Vagina (tissue), 2 donors: ENCODE results near the gene GAS7. TPM values are rescaled to one million over a fixed set of nuclear protein-coding genes. Genes with fewer than 3 reads are reported as not detected.
A peak's percentile ranks its signal among the peaks of the same experiment; 100 is the strongest.

Experiments
- DNase-seq, 2 donors: peaks; one replicate each; pipeline ENCODE4 v3.0.0-alpha.2; 2017; ENCODE audit errors: extremely low spot score in 2 of 2
- H3K27ac ChIP-seq: fragments of 200-600 bp; sonication (generic); one replicate; pipeline ENCODE4 v1.5.1; 2019
- H3K27me3 ChIP-seq: fragments of 200-600 bp; sonication (generic); one replicate; pipeline ENCODE4 v1.5.1; 2019
- H3K36me3 ChIP-seq, 2 donors: fragments of 200-600 bp; sonication (generic); one replicate each; pipeline ENCODE4 v1.5.1; 2017 to 2019
- H3K4me1 ChIP-seq: fragments of 200-600 bp; sonication (generic); one replicate; pipeline ENCODE4 v1.5.1; 2019
- H3K4me3 ChIP-seq, 2 donors: fragments of 200-600 bp; sonication (generic); 1 replicate in 1 of 2; 2 replicates in 1 of 2; pipeline ENCODE4 v1.5.1; 2016 to 2019
- H3K9me3 ChIP-seq: fragments of 200-600 bp; sonication (generic); one replicate; pipeline ENCODE4 v1.5.1; 2019
- POLR2A ChIP-seq, 2 donors: fragments of 450-650 bp; IDR thresholded peaks; one replicate each; pipeline ENCODE4 v1.6.1; 2017; ENCODE audit warnings: antibody characterized with exemption in 2 of 2, mild to moderate bottlenecking in 2 of 2, moderate library complexity in 2 of 2
- POLR2AphosphoS5 ChIP-seq, 2 donors: sonication (generic); formaldehyde crosslinking; IDR thresholded peaks; one replicate each; pipeline ENCODE4 v1.9.0; 2017; ENCODE audit warnings: antibody characterized with exemption in 2 of 2, mild to moderate bottlenecking in 2 of 2, low read depth in 1 of 2; ENCODE audit not compliant: insufficient read depth in 1 of 2
- intact Hi-C: fragments of 100-400 bp; cut with DNase I; formaldehyde crosslinking; loops from one replicate; pipeline ENCODE4 v1.15.1; 2023
- total RNA-seq: library from RNA; depleted of rRNA; stranded (reverse); fragments of >200 nt; gene quantifications from one replicate; pipeline ENCODE4 v1.2.3, GENCODE V29; 2016
- TF ChIP-seq, protein P1 (sequence below), 3 experiments: fragments of 450-650 bp in 2 of 3; fragments of 200-600 bp in 1 of 3; sonication (generic) in 1 of 3; IDR thresholded peaks; one replicate each; pipeline ENCODE4 v1.5.1; 2017 to 2019; ENCODE audit warnings: antibody characterized with exemption in 3 of 3, mild to moderate bottlenecking in 2 of 3, moderate library complexity in 2 of 3

GAS7 gene
- total RNA-seq, 1 donor from 2014 or later, result 47.1 TPM

DNA sequence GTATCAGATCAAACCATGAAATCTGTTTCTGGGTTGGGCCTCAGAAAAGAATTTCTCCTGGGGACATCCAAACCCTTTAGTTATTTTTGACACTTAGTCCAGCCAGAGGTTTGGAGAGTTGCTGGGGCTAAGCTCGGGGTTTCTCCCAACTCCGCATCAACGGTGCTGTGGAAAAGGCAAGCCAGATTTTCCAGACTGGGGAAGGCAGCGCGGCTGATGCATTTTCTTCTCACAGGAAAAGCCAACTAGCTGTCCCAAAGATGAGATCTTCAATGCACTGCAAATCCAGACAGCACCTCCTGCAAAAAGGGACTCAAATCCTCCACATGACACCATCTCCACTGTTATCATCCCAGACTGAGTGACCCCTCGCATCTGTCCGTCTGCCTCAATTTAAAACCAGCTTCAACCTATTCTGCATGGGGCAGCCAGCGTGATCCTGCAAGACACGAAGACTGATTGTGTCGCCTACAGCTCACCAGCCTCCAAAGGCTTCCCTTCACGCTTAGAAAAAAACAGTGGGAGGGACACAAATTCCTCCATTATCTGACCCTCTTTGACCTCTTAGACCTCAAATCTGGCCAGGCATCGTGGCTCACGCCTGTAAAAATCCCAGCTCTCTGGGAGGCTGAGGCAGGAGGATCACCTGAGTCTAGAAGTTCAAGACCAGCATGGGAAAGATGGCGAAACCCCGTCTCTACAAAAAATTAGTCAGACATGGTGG, 62.0 kb downstream of the GAS7 start:
- TF ChIP-seq POLR2A (IDR thresholded peaks at IDR 0.05) (no peak), POLR2AphosphoS5 (IDR thresholded peaks at IDR 0.05; ENCODE audit: insufficient read depth in 1 of 2, low read depth in 1 of 2) (no peak)
- TF ChIP-seq, protein P1, sequence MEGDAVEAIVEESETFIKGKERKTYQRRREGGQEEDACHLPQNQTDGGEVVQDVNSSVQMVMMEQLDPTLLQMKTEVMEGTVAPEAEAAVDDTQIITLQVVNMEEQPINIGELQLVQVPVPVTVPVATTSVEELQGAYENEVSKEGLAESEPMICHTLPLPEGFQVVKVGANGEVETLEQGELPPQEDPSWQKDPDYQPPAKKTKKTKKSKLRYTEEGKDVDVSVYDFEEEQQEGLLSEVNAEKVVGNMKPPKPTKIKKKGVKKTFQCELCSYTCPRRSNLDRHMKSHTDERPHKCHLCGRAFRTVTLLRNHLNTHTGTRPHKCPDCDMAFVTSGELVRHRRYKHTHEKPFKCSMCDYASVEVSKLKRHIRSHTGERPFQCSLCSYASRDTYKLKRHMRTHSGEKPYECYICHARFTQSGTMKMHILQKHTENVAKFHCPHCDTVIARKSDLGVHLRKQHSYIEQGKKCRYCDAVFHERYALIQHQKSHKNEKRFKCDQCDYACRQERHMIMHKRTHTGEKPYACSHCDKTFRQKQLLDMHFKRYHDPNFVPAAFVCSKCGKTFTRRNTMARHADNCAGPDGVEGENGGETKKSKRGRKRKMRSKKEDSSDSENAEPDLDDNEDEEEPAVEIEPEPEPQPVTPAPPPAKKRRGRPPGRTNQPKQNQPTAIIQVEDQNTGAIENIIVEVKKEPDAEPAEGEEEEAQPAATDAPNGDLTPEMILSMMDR (IDR thresholded peaks at IDR 0.05), result no peak
- intact Hi-C loops, result no loop called here
- H3K4me1 ChIP-seq, result peaks cover 24% of the 10 kb centered on the region
- peak overlapping the region; percentile 51 for H3K27ac ChIP-seq
- H3K36me3 ChIP-seq, result no peaks in the 10 kb centered on the region
- H3K9me3 ChIP-seq, result no peaks in the 10 kb centered on the region
- no peaks in the 10 kb centered on the region for H3K27me3 ChIP-seq
- H3K4me3 ChIP-seq, result no peak overlapping the region
- DNase-seq, result no peak

- Histone ChIP-seq H3K4me1 (peaks cover 21% of the 10 kb centered on the region), H3K4me3 (no peak overlapping the region), H3K27ac (peak overlapping the region; percentile 51), H3K9me3 (no peaks in the 10 kb centered on the region), H3K27me3 (no peaks in the 10 kb centered on the region), H3K36me3 (no peaks in the 10 kb centered on the region)
- DNase-seq, result peak in 1 of 2 donors; percentile 90
- intact Hi-C loops, result no loop called here
- TF ChIP-seq POLR2A (IDR thresholded peaks at IDR 0.05) (no peak), POLR2AphosphoS5 (IDR thresholded peaks at IDR 0.05; ENCODE audit: insufficient read depth in 1 of 2, low read depth in 1 of 2) (no peak)
- TF ChIP-seq, protein P1 (IDR thresholded peaks at IDR 0.05), result no peak
Measured at GRCh38 chr17:10135539-10136257, 62.7 kb downstream of the GAS7 start.

- Histone ChIP-seq H3K36me3 (no peaks in the 10 kb centered on the region), H3K4me1 (peaks cover 36% of the 10 kb centered on the region), H3K9me3 (no peaks in the 10 kb centered on the region), H3K4me3 (no peak overlapping the region), H3K27ac (no peak overlapping the region), H3K27me3 (no peaks in the 10 kb centered on the region)
- intact Hi-C loops, result no loop called here
- TF ChIP-seq, protein P1 (IDR thresholded peaks at IDR 0.05), result no peak
- no peak for TF ChIP-seq POLR2A (IDR thresholded peaks at IDR 0.05)
- TF ChIP-seq POLR2AphosphoS5 (IDR thresholded peaks at IDR 0.05; ENCODE audit: insufficient read depth in 1 of 2, low read depth in 1 of 2), result no peak
- no peak for DNase-seq
Measured at GRCh38 chr17:10130677-10131076, 67.7 kb downstream of the GAS7 start.

- no peak overlapping the region for H3K4me3 ChIP-seq
- intact Hi-C loops, result no loop called here
- H3K36me3 ChIP-seq, result no peaks in the 10 kb centered on the region
- DNase-seq, result no peak
- H3K27me3 ChIP-seq, result no peaks in the 10 kb centered on the region
- no peaks in the 10 kb centered on the region for H3K9me3 ChIP-seq
- TF ChIP-seq POLR2A (IDR thresholded peaks at IDR 0.05) (no peak), POLR2AphosphoS5 (IDR thresholded peaks at IDR 0.05; ENCODE audit: insufficient read depth in 1 of 2, low read depth in 1 of 2) (no peak)
- TF ChIP-seq, protein P1 (IDR thresholded peaks at IDR 0.05), result no peak
- H3K27ac ChIP-seq, result no peak overlapping the region
- H3K4me1 ChIP-seq, result peaks cover 35% of the 10 kb centered on the region
Measured at GRCh38 chr17:10130263-10130662, 68.1 kb downstream of the GAS7 start.
